Measurements from ENCODE around the gene IQSEC1. TPM values are rescaled to one million over a fixed set of nuclear protein-coding genes. Genes with fewer than 3 reads are reported as not detected.
A peak's percentile ranks its signal among the peaks of the same experiment; 100 is the strongest.
"Not testable (repeated sequence)": the region's sequence is repeated elsewhere in the genome, so short reads cannot be mapped to it uniquely, and the experiment has no call there.

IQSEC1 gene
- total RNA-seq, 1 donor from 2014 or later, result 9.4 TPM

DNA sequence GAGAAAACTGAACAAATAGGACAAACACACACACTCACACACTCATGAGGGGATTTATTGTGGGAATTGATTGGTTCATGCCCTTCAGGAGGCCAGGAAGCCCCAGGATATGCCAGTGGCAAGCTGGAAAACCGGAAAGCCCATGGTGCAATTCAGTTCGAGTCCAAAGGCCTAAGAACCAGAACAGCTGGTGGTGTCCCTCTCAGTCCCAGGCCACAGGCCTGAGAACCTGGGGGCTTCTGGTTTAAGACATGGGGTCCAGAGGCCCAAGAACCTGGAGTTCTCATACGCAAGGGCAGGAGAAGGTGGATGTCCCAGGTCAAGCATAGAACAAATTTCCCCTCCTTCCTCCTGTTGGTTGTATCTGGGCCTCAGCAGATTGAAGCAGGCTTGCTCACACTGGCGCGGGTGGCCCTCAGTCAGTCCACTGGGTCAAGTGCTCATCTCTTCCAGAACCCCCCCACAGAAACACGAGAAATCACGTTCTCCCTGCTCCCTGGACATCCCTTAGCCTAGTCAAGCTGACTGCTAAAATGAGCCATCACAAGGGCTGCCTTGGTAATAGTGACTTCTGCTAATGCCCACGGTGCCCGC, 181.7 kb downstream of the IQSEC1 start:
- ATAC-seq, result no peak

DNA sequence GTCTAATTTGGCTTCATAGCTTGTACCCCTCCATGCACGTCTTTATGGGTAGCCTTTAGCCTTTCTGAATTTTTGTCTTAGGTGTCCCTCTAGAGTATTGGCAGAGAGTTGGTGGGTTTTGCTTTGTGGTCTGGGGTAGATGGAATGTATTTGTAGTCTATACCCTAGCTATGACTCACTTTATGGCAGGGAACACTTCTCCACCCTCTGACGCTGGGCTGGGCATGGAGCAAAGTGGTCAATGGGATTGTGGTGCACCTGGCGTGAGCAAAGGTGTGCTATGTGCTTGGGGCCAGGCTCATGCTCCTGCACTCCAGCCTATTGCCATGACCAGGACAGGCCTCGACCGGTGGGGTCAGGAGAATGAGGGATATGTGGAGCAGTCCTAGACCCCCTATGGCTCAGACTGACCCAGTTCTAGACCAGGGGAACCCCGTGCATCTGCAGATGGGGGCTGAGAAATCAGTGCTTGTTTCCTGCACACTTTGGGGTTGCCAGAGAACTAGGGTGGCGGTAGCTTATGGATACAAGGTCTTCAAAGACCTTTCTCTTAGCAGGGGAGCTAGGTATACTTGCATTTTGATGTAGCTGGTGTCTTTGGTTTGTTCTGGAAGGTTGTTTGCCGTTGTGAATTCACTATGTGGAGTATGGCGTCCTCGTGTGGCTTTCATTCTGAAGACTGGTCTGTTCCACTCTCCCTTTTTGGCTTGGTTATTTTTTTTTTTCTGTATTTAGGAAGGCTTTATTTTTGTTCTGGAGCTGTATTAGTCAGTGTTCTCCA, 182.4 kb downstream of the IQSEC1 start:
- no peak for ATAC-seq

DNA sequence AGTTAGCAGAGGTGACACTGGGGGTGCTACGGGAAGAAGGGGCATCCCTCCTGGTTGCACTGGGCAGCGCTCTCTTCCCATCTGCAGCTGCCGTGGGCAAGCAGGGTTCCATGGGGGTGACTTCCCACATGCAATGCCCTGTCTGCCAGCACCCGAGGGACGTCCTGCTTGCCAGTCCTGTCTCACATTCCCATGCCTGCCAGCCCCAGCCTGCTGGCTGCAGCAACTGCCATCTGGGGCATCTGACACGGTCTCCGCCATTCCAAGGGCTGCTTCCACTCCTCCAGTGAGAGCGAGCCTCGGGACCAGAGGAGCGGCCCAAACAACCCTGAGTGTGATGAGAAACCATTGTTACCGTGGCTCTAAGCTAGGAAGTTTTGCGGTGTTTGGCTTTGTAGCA, 186.5 kb downstream of the IQSEC1 start:
- no peak for ATAC-seq

DNA sequence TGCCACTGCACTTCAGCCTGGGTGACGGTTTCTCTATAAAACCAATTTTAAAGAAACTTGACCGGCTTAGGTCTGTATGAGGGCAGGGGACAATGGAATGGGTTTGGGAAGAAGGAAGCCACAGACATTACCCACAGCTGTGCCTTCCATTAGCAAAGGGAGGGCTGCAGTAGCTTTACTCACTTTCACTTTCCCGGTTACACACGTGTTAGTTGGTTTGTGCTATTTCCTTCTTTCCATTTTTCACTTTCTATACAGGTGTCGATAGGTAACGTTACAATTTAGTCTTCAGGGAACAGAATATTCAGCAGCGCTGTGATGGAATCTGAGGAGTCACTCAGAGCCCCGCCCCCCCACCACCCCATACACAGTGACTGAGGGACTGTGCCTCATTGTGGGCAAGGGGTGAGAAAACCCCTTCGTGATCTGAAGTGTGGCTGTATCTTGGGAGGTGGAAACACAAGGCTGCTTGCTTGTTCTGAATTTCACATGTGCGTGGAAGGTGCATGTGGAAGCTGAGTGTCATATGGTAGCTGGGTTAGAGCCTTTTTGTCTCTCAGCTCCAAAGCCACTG, 187.0 kb downstream of the IQSEC1 start:
- ATAC-seq, result no peak

DNA sequence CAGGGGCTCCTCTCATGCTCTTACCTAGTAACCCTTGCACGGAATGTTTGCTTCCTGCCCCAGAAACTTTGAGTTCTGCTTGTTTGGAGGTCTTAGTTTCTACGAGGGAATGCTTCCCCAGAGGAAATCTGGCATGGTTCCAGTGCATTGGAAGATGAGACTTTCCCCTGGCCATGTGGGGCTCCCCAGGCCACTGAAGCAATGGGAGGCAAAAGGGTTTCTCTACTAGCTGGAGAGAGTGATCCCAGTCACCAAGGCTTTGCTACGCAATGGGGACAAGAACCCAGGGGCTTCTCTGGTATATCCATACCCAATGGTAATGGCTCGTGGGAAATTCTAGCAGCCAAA, 187.7 kb downstream of the IQSEC1 start:
- no peak for ATAC-seq

DNA sequence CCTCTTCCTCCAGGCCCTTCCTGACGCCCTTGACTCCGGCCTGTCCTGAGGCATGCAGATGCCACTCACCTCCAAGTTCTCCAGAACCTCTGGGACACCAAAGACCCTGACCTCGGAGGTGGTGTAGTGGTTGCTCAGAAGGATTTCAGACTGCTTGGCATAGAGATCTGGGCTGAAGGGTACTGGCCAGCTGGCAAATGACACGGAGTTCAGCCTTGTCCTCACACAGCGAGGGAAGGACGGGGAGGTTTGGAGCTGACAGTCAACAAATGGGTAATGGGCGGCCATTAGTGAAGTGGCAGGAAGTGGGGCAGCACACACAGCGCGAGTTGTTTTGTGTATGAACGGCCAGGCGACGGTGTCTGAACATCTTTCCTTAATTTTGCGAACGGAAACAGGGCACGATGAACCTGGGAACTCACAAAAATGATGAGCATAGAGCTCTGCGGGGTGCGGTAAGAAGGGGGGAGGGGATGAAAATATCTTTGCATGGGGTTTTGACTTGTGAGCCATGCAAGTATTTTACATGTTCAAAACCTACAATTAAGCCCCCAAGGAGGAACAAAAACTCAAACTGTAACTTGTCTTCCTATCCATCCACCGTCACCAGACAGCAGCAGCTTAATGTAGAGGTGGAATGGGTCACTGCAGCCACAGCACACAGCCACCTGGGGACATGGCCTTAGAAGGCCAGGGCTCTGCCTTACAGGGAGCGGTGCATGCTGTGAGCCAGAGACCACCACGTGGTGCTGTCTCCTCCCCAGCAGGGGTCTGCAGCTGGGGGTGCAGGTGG, 188.2 kb downstream of the IQSEC1 start:
- ATAC-seq, result peak; percentile 26

DNA sequence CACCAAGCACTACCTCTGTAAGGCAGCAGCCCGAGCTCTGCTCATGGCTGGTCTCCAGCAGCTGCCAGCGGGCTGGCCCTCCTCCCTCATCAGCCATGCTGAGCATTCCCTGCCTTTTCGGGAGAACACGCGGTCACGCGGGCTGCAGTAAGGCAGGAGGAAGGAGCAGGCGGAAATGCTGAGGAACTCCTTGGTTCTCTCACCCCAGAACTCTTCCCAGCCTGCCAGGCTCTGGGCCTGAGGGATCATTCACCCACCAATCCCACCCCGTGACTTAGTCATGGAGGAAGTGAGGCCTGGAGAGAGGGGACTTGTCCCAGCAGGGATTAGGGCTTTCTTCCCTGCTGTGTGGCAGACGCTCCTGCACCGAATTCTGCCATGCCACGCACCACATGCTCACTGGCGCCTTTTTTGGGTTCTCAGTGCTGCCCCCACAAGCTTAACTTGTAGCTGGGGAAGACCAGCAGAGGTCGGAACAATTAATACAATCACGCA, 189.0 kb downstream of the IQSEC1 start:
- ATAC-seq, result no peak

DNA sequence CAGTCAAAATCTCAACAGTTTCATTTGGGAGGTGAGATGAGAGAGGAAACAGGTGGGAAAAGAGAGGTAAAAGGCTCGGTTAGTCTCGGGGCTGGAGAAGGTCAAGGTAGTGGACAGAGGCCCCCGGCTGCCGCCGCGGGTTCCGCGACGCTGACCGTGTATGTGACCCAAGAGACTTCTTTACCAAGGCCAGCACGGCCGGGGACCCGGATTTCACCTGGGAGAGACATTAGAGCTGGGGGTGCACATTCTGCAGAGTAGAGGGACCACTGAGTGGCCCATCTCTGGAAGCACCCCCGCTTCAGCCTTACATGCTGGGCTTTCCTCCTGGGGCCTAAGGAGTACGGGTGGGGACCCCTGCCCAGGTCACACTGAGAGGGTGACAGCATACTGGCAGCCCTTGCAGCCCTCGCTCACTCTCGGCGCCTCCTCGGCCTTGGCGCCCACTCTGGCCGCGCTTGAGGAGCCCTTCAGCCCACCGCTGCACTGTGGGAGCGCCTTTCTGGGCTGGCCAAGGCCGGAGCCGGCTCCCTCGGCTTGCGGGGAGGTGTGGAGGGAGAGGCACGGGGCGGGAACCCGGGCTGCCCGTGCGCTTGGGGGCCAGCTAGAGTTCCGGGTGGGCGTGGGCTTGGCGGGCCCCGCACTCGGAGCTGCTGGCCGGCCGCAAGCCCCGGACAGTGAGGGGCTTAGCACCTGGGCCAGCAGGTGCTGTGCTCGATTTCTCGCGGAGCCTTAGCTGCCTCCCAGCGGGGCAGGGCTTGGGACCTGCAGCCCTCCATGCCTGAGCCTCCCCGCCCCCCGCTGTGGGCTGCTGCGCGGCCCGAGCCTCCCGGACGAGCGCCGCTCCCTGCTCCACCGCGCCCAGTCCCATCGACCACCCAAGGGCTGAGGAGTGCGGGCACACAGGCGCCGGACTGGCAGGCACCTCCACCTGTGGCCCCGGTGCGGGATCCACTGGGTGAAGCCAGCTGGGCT, 190.6 kb downstream of the IQSEC1 start:
- ATAC-seq, result no peak

DNA sequence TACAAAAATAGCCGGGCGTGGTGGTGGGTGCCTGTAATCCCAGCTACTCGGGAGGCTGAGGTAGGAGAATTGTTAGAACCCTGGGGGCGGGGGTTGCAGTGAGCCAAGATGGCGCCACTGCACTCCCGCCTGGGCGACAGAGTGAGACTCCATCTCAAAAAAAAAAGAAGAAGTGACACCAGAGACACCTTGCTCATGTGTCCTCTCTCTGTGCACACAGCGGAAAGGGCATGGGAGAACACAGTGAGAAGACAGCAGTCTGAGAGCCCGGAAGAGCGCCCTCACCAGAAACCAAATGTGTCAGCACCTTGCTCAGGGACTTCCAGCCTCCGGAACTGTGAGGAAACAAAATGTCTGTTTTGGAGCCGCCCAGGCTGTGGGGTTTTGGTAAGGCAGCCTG, 191.4 kb downstream of the IQSEC1 start:
- not testable (repeated sequence) for ATAC-seq

DNA sequence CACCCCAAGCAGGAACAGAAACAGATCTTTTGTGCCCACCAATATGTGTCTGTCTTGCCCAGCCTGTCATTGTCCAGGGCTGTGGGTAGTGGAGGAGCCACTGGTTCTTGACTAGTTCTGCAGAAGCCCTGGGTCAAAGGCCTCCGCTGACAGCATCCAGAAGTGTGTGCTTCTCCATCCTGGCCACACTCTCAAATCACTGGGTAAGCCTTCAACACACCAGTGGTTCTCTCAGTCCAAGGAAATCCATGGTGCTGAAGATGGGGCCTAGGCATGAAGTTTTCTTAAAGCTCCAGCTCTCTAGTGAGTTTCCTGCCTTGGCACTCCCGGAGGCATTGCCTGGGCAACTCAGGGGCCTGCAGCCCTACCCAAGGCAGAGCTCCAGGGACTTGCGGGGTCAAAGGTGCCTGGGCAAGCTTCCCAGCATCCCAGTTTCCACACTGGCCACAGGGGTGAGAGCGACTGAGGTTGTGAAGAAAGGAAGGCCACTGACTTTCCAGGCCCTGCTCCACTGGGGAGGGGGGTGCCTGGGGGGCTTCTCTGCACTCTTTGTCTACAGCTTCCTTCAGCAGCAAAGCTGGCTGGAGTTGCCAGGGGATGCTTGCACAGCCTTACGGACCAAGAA, 193.9 kb downstream of the IQSEC1 start:
- ATAC-seq, result no peak

DNA sequence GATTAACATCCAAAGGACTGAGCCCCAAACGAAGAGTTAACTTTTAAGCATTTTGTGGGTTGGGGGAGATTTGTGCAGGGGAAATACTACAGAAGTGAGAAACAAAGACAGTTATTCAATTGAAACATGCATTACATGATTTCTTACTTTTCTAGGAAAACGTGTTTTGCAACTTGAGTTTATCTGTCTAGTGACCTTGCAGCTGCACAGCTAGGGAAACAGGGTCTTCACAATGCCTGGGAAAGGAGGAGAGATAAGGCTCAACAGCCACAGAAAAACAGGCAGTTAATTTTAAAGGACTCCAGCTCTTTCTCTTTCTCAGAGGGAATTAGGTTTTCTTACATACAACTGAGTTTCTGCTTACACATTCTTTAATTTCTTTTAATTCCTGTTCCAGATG, 194.5 kb downstream of the IQSEC1 start:
- not testable (repeated sequence) for ATAC-seq

DNA sequence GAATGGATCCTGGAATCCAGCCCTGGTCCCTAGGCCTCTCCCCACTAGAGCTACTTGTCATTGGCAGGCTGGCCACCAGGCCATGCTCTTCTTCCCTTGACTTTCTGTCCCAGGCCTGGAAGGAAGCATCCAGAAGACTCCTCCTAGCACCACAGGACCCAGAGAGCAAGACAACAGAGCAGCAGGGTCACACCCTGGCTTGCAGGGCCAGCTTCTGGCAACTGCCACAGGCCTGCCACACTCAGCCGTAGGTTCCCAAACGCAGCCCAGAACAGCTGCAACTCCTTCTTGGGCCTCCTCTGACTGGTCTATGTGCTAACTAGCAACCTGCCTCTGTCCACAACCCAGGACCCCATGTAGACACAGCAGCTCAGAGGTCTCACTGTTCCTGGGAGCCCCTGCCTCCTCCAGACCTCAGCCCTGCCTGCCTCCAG, 195.1 kb downstream of the IQSEC1 start:
- ATAC-seq, result no peak

DNA sequence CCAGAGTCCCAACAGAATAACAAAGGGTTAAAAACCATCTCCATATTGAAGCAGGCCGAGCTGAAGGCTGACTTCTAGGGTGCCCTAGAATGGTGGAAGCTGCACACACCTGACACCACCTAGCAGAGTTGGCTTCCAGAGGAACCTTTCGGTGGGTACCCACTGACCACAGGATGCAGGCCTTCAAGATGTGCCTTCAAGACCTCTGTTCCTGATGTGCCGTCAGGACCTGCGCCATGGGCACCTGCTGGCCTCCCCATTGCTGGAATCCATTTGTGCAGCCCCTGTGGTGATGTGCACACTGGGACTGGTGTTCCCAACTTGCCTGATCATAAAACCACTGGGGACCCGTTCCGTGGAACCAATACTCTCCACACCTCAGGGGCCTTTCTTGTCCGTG, 196.2 kb downstream of the IQSEC1 start:
- no peak for ATAC-seq

DNA sequence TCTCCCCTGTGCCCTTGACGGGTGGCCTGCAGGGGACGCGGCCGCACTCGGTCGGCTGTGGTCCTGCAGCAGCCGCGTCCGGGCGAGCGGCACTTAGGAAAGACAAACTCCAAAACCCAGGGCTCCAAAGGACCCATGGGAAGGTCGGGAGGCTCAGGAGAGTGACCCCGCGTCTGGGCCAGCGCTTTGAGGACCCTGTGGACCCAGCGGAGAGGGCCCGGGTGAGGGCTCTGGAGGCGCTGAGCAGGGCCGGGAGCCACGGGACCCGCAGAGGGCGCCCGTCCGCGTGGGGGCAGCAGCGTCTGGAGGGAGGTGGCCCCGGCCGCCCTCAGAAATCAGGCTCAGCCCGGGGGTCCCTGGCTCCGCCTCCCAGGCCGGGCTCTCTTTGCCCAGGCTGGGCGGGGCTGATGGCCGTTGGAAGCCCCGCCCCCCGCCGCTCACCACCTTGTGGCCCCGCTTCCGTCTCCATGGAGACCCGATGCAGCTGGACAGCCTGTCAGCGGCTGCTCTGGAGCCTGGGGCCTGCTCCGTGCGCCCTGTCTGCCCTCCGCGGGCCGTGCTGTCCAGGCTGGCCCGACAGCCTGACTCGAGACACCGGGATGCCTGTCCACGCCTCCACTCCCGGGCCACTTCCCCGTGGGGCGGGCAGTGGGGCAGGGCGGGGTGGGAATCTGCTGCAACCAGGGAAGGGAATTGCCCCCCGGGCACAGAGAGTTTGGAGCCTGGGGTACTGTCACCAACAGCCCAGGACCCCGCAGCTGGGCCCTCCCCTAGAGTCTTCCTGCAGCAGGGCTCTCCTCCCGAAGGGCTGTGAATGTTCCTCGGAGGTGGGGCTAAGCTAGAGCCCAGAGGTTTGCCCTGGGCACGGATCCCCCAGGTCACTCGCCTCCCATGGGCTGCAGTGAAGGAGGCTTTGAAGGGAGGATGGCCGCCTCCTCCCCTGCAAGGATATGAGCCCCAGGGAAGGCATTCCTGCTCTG, 197.1 kb downstream of the IQSEC1 start:
- peak; percentile 38 for ATAC-seq

DNA sequence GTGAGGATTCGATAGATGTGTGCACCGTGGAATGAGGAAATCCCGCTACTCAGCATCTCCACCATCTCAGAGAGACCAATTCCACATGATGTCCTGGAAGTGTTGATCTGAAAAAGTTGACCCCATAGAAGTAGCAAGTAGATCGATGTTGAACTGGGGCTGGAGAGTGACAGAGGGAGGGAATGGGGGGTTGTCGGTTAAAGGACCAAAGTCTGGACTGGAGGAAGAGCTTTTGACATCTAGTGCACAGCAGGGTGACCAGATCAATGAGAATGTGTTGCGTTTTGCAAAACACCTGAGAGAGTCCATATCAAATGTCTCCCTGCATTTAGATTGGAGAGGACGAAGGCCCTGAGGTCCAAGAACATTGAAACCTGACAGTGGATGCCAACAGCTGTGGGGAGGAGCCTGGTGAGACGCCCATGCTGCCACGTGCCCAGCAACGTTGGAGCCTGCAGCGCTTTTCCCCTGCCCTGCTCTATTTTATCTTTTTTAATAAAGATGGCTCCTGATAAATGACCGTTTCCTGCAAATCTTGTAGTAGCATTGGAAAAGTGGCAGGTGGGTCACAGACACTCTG, 201.7 kb downstream of the IQSEC1 start:
- ATAC-seq, result no peak

DNA sequence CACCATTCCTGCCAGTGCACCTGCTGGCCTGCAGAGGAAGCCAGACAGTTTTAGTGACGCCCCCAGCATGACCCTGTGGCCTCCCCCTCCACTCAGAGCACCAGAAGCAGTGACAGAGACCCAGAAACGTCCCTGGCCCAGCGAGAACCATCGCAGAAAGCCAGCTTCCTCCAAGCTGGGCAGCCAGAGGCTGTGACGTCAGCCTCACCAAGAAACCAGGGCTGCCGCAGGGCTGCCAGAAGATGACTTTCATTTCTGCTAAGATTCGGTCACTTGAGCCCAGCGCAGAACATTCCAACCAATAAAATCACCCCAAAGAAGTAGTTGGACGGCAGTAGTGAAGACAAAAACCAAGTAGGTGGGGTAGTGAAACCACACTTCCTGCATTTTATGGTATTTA, 202.3 kb downstream of the IQSEC1 start:
- ATAC-seq, result no peak

DNA sequence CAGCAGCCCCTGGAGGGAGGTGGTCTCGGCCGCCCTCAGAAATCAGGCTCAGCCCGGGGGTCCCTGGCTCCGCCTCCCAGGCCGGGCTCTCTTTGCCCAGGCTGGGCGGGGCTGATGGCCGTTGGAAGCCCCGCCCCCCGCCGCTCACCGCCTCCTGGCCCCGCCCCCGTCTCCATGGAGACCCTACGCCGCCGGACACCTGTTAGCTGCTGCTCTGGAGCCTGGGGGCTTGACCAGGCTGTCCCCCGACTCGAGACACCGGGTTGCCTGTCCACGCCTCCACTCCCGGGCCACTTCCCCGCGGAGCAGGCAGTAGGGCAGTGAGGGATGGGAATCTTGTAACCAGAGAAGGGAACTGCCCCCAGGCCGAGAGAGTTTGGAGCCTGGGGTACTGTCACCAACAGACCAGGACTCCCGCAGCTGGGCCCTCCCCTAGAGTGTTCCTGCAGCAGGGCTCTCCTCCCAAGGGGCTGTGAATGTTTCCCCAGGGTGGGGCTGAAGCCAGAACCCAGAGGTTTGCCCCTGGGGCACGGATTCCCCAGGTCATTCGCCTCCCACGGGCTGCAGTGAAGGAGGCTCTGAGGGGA, 204.1 kb downstream of the IQSEC1 start:
- peak; percentile 28 for ATAC-seq

DNA sequence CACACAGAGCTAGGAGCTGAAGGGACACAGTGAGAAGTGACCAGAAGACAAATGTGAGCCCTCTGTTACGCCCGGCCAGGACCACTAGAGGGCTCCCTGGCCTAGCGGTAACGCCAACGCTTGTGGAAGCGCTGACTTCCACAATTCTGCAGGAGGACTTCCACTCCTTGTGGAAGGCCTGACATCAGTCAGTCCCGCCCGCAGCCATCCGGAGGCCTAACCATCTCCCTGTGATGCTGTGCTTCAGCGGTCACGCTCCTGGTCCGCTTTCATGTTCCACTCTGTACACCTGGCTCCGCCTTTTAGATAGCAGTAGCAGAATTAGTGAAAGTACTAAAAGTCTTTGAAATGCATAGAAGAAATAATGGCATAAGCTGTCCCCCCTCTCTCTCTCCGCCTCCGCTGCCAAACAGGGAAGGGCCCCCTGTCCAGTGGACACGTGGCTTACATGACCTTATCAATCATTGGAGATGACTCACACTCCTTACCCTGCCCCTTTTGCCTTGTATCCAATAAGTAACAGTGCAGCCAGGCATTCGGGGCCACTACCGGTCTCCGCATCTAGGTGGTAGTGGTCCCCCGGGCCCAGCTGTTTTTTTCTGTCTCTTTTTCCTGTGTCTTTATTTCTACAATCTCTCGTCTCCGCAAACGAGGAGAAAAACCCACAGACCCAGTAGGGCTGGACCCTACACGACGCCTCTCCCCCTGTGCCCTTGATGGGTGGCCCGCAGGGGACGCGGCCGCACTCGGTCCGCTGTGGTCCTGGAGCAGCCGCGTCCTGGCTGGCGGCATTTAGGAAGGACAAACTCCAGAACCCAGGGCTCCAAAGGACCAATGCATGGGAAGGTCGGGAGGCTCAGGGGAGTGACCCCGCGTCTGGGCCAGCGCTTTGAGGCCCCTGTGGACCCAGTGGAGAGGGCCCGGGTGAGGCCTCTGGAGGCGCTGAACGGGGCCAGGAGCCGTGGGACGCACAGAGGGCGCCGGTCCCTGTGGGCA, 204.9 kb downstream of the IQSEC1 start:
- peak; percentile 86 for ATAC-seq

All from esophagus mucosa (tissue), 1 donor.